OCI-LY1 (cell line): Measurements from ENCODE around the gene LNX1.

ENCODE experiments used
- H2AFZ ChIP-seq: fragments of 200-600 bp; sonication (generic), shearing (Covaris generic); 2 replicates; pipeline ENCODE4 v1.6.0; 2014; ENCODE audit warnings: antibody characterized with exemption, mild to moderate bottlenecking, low read length
- H3F3A ChIP-seq: fragments of 200-600 bp; sonication (generic), shearing (Covaris generic); 2 replicates; pipeline ENCODE4 v1.6.0; 2014; ENCODE audit warnings: mild to moderate bottlenecking, antibody characterized with exemption, low read length, moderate library complexity; ENCODE audit not compliant: insufficient read depth
- H3K27ac ChIP-seq: fragments of 200-600 bp; sonication (generic); 2 replicates; pipeline ENCODE4 v1.5.1; 2014; ENCODE audit warnings: low read length, mixed run types, mild to moderate bottlenecking, low read depth; ENCODE audit not compliant: poor library complexity, severe bottlenecking
- H3K27me3 ChIP-seq: fragments of 200-600 bp; sonication (generic); 2 replicates; pipeline ENCODE4 v1.6.0; 2014; ENCODE audit warnings: antibody characterized with exemption, mild to moderate bottlenecking, low read length, moderate library complexity; ENCODE audit not compliant: insufficient read depth
- H3K36me3 ChIP-seq: fragments of 200-600 bp; sonication (generic); 2 replicates; pipeline ENCODE4 v1.6.1; 2014; ENCODE audit warnings: mild to moderate bottlenecking, antibody characterized with exemption, low read length, moderate library complexity, mixed read lengths; ENCODE audit not compliant: insufficient read depth
- H3K4me1 ChIP-seq: fragments of 200-600 bp; sonication (generic); 2 replicates; pipeline ENCODE4 v1.5.1; 2014; ENCODE audit warnings: mild to moderate bottlenecking, low read length, moderate library complexity; ENCODE audit not compliant: insufficient read depth, severe bottlenecking
- H3K4me2 ChIP-seq: fragments of 200-600 bp; sonication (generic), shearing (Covaris generic); 2 replicates; pipeline ENCODE4 v1.6.1; 2014; ENCODE audit warnings: low read length
- H3K4me3 ChIP-seq: fragments of 200-600 bp; sonication (generic); 2 replicates; pipeline ENCODE4 v1.5.1; 2014; ENCODE audit warnings: low read length, low read depth, mild to moderate bottlenecking, mixed read lengths; ENCODE audit not compliant: poor library complexity, severe bottlenecking
- H3K79me2 ChIP-seq: fragments of 200-600 bp; shearing (Covaris generic); 2 replicates; pipeline ENCODE4 v1.6.1; 2016; ENCODE audit warnings: mixed run types, low read length, mixed read lengths; ENCODE audit not compliant: insufficient read depth
- H3K9ac ChIP-seq: fragments of 200-600 bp; sonication (generic), shearing (Covaris generic); 2 replicates; pipeline ENCODE4 v1.6.1; 2014; ENCODE audit warnings: mild to moderate bottlenecking, low read length, mixed read lengths
- H3K9me2 ChIP-seq: fragments of 200-600 bp; sonication (generic), shearing (Covaris generic); 2 replicates; pipeline ENCODE4 v1.6.1; 2014; ENCODE audit warnings: low read depth, mild to moderate bottlenecking, low read length, mixed read lengths
- H3K9me3 ChIP-seq: fragments of 200-600 bp; shearing (Covaris generic); 2 replicates; pipeline ENCODE4 v1.6.1; 2014; ENCODE audit warnings: low read length, mixed read lengths
- H4K20me1 ChIP-seq: fragments of 200-600 bp; sonication (generic), shearing (Covaris generic); 2 replicates; pipeline ENCODE4 v1.6.0; 2016; ENCODE audit warnings: mild to moderate bottlenecking, low read length; ENCODE audit not compliant: insufficient read depth
- EZH2 ChIP-seq: fragments of 200-600 bp; sonication (generic), shearing (Covaris generic); IDR thresholded peaks from 2 replicates; pipeline ENCODE4 v1.8.0; 2017; ENCODE audit warnings: borderline replicate concordance, mixed run types, mild to moderate bottlenecking, antibody characterized with exemption, low read length, moderate library complexity, mixed read lengths
- TF ChIP-seq, protein P1 (sequence below): fragments of 200-600 bp; sonication (generic), shearing (Covaris generic); IDR thresholded peaks from 2 replicates; pipeline ENCODE4 v1.5.1; 2017; ENCODE audit warnings: mild to moderate bottlenecking, antibody characterized with exemption, low read length, moderate library complexity, mixed read lengths

LNX1 gene

DNA sequence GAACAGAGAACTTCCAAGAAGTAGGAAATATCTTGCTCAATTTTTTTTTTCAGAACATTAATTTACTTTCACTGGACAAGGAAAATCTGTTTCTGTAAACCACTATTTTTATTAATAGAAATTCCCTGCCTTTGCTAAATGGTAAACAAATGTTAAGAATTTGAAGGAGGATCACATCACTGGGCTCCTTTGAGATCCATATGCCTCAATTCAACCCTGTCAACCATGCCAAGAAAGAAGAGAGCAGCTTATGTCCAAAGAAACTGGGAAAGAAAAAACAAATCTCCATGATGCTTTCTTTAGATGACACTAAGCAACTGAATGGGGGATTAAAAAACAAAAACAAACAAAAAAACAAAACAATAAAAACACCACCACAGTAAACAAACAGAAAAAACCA is 47.7 kb downstream of the LNX1 start:
- H3K9me3 ChIP-seq: no peaks in the 10 kb centered on the region
- TF ChIP-seq EZH2: no peak
- TF ChIP-seq, protein P1, sequence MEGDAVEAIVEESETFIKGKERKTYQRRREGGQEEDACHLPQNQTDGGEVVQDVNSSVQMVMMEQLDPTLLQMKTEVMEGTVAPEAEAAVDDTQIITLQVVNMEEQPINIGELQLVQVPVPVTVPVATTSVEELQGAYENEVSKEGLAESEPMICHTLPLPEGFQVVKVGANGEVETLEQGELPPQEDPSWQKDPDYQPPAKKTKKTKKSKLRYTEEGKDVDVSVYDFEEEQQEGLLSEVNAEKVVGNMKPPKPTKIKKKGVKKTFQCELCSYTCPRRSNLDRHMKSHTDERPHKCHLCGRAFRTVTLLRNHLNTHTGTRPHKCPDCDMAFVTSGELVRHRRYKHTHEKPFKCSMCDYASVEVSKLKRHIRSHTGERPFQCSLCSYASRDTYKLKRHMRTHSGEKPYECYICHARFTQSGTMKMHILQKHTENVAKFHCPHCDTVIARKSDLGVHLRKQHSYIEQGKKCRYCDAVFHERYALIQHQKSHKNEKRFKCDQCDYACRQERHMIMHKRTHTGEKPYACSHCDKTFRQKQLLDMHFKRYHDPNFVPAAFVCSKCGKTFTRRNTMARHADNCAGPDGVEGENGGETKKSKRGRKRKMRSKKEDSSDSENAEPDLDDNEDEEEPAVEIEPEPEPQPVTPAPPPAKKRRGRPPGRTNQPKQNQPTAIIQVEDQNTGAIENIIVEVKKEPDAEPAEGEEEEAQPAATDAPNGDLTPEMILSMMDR: no peak

DNA sequence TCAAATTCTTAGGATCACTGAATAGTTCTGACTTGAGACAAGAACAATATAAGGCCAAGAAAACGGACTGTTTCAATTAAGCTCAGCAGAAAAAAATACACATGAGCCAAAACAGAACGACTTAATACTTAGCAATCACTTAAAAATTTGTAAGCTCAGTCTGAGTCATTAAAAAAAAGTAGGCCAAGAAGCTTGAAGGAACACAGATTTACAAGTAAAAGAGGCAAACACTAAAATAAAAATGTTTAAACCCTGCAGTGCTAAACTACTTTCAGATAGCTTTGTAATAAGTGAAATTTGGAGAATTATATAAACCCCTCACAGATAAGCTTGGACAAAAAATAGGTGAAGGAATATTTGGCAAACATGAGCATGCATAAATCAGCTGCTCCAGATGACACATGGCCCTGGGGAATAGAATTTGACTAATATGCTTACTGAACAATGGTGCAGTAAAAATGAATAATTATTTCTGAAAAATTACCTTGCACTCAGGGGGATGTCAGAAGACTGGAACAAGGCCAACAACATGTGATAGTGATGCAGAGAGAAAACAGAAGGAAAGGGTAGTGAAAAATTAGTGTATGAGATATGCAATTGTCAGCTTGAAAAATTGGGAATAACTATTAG is 49.6 kb downstream of the LNX1 start:
- Histone ChIP-seq H3K9me2 (no peaks in the 10 kb centered on the region), H3K36me3 (no peaks in the 10 kb centered on the region), H3K4me3 (no peak overlapping the region), H3F3A (no peaks in the 10 kb centered on the region), H2AFZ (no peak overlapping the region), H3K27ac (no peak overlapping the region), H3K9me3 (no peaks in the 10 kb centered on the region), H3K4me2 (no peak overlapping the region), H3K9ac (no peak overlapping the region), H3K27me3 (no peaks in the 10 kb centered on the region), H3K4me1 (no peaks in the 10 kb centered on the region), H4K20me1 (no peaks in the 10 kb centered on the region), H3K79me2 (no peaks in the 10 kb centered on the region)
- no peak for TF ChIP-seq EZH2

More for the DNA sequence above, 47.7 kb downstream of the LNX1 start:
- Histone ChIP-seq H3K27me3 (no peaks in the 10 kb centered on the region), H3K36me3 (no peaks in the 10 kb centered on the region), H3K9ac (no peak overlapping the region), H3K79me2 (no peaks in the 10 kb centered on the region), H3K27ac (no peak overlapping the region), H3F3A (no peaks in the 10 kb centered on the region), H3K9me2 (no peaks in the 10 kb centered on the region), H4K20me1 (no peaks in the 10 kb centered on the region), H3K4me2 (no peak overlapping the region), H3K4me1 (no peaks in the 10 kb centered on the region), H2AFZ (no peak overlapping the region), H3K4me3 (no peak overlapping the region)

DNA sequence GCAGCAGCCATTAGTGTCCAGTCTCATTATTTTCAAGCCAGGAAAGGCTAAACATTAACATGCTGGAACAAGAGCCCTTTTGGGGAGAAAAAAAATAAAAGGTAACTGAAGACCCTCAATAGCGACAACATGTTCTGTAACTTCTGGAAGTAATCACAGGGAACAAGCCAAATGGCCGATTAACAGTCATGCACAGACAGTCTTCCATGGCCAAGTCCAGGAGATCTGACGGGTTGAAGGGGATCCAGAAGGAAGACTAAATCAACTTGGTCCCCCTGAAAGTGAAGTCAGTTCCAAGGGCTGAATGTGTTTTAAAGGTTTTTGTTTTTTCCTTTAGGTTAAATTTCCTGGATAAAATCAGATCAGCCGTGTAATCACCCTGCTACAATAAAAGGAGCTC is 52.5 kb downstream of the LNX1 start:
- H3K36me3 ChIP-seq: no peaks in the 10 kb centered on the region
- H3K9me3 ChIP-seq: no peaks in the 10 kb centered on the region
- H3F3A ChIP-seq: no peaks in the 10 kb centered on the region
- H3K79me2 ChIP-seq: no peaks in the 10 kb centered on the region
- no peak overlapping the region for H3K4me3 ChIP-seq
- H3K27me3 ChIP-seq: no peaks in the 10 kb centered on the region
- no peaks in the 10 kb centered on the region for H4K20me1 ChIP-seq
- no peaks in the 10 kb centered on the region for H3K4me1 ChIP-seq
- H3K9ac ChIP-seq: no peak overlapping the region
- no peak overlapping the region for H2AFZ ChIP-seq
- H3K9me2 ChIP-seq: no peaks in the 10 kb centered on the region
- H3K4me2 ChIP-seq: no peak overlapping the region
- TF ChIP-seq, protein P1: no peak
- no peak for TF ChIP-seq EZH2
- no peak overlapping the region for H3K27ac ChIP-seq

DNA sequence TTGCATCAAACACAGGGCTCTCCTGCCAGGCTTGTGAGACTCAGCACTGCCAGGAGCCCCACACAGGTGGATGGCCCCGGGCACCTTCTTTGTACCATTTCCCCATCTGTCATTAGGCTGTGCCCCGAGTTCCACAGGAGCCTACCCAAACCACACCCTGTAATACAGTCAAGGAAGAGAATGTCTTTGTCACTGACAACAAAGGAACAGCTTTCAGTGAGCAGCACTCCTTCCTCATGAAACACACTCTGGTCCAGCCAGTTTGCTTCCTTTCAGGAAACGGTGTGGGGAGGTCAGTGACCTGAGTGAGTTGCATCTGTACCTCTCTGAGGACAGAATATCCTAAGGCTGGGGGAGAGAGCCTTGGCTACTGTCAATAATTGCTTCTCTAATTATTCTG is 53.7 kb downstream of the LNX1 start:
- Histone ChIP-seq H3K9me2 (no peaks in the 10 kb centered on the region), H3K9me3 (no peaks in the 10 kb centered on the region), H3K79me2 (no peaks in the 10 kb centered on the region), H3F3A (no peaks in the 10 kb centered on the region), H3K36me3 (no peaks in the 10 kb centered on the region), H4K20me1 (no peaks in the 10 kb centered on the region), H3K4me3 (no peak overlapping the region), H3K9ac (no peak overlapping the region), H3K4me2 (no peak overlapping the region), H3K4me1 (no peaks in the 10 kb centered on the region), H3K27me3 (no peaks in the 10 kb centered on the region), H2AFZ (no peak overlapping the region), H3K27ac (no peak overlapping the region)
- TF ChIP-seq, protein P1: no peak
- no peak for TF ChIP-seq EZH2
